ENCODE measurements around the gene APBA1.

APBA1 gene

DNA sequence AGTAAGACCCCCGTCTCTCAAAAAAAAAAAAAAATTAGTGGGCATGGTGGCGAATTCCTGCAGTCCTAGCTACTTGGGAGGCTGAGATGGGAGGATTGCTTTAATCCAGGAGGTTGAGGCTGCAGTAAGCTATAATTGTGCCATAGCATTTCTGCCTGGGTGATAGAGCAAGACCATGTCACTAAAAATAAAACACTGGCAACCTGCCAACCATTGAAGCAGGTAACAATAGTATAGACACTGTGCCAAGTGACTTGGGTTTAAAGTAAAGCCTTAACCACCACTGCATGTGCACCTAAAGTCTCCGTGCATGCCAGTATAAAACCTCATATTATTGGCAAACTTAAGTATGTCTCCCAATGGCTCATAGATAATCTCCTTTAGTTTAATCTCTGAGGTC lies 3.4 kb upstream of the APBA1 start:
- no peak overlapping the region for H3K4me3 ChIP-seq (ENCODE audit: control insufficient read depth, low read depth, low read length)
- TF ChIP-seq, protein P1, sequence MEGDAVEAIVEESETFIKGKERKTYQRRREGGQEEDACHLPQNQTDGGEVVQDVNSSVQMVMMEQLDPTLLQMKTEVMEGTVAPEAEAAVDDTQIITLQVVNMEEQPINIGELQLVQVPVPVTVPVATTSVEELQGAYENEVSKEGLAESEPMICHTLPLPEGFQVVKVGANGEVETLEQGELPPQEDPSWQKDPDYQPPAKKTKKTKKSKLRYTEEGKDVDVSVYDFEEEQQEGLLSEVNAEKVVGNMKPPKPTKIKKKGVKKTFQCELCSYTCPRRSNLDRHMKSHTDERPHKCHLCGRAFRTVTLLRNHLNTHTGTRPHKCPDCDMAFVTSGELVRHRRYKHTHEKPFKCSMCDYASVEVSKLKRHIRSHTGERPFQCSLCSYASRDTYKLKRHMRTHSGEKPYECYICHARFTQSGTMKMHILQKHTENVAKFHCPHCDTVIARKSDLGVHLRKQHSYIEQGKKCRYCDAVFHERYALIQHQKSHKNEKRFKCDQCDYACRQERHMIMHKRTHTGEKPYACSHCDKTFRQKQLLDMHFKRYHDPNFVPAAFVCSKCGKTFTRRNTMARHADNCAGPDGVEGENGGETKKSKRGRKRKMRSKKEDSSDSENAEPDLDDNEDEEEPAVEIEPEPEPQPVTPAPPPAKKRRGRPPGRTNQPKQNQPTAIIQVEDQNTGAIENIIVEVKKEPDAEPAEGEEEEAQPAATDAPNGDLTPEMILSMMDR (conservative IDR thresholded peaks at IDR 0.05; ENCODE audit: control insufficient read depth, insufficient read depth, low read depth, low read length) = no peak
- DNase-seq (ENCODE audit: low read depth) = no peak

DNA sequence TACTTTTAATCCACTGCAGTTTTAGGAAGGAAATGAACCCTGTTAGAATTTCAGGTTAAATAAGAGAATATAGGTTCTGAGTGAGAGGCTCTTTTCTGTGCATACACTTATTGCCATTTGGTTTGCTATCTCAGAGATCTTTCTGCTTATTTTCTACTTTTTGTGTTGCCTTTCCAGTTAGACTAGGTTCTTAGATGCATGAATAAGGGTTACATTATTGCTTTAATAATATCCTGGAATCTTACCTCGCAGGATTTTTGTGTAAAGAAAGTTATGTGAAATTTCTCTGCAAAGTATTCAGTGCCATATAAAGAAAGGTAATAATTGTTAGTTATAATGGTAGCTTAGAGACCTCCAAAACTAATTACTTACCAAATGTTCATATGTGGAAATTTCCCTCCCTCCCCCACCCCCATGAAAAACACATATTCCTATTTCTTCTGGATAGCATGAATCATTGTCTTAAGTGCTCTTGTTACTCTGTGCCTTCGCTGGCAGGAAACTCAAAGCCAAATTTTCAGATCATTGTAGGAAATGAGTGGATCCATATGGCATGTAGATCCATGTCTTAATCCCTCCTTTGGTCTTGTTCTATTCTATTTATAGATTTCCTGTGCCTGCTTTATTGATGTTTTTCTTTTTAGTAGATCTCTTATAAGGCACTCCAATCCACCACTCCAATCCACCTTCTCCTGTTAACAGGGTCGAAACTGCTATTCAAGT lies 2.7 kb upstream of the APBA1 start:
- TF ChIP-seq, protein P1 (conservative IDR thresholded peaks at IDR 0.05; ENCODE audit: control insufficient read depth, insufficient read depth, low read depth, low read length) = no peak
- H3K4me3 ChIP-seq (ENCODE audit: control insufficient read depth, low read depth, low read length) = no peak overlapping the region
- DNase-seq (ENCODE audit: low read depth) = peak; percentile 94

DNA sequence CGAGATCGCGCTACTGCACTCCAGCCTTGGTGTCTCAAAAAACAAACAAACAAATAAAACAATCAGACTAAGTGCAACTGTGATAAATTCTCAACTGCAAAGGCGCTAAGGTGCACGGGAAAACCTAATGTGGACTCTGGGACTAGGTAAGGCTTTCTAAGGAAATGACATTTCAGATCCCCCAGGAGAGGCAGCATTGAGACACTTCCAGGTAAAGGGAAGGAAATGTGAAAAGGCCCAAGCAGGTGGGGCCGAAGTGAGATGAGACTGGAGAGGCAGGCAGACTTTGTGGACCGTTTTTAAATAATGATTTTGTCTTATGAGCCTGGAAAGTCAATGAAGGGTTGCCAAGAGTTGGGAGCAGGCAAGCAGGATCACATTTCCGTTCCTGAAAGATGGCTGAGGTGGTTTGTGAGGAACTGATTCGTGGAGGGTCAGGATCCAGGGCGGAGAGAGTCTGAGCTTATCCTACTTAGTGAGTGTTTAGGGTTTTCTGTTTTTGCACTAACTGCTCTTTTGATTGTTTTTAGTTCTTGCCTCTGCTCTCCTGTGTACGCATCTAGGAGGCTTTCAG lies 2.0 kb upstream of the APBA1 start:
- TF ChIP-seq, protein P1 (conservative IDR thresholded peaks at IDR 0.05; ENCODE audit: control insufficient read depth, insufficient read depth, low read depth, low read length) = no peak
- no peak overlapping the region for H3K4me3 ChIP-seq (ENCODE audit: control insufficient read depth, low read depth, low read length)
- DNase-seq (ENCODE audit: low read depth) = peak; percentile 14

DNA sequence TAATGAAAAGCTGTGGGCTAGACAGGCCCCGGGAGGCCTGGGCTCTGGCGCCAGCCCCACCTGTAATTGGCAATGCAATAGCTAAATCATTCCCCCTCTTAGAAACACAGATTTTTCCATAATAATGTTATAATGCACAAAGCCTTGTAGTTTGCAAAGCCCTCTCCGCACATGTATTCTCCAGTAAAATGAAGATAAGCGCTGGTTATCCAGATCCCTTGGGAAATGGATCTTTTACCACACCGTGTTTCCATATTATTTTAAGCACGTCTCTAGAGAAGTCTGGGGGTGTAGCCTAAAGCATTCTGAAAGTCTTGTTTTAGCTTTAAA lies 1.1 kb upstream of the APBA1 start:
- peak overlapping the region; percentile 68 for H3K4me3 ChIP-seq (ENCODE audit: control insufficient read depth, low read depth, low read length)
- DNase-seq (ENCODE audit: low read depth) = no peak
- TF ChIP-seq, protein P1 (conservative IDR thresholded peaks at IDR 0.05; ENCODE audit: control insufficient read depth, insufficient read depth, low read depth, low read length) = no peak

DNA sequence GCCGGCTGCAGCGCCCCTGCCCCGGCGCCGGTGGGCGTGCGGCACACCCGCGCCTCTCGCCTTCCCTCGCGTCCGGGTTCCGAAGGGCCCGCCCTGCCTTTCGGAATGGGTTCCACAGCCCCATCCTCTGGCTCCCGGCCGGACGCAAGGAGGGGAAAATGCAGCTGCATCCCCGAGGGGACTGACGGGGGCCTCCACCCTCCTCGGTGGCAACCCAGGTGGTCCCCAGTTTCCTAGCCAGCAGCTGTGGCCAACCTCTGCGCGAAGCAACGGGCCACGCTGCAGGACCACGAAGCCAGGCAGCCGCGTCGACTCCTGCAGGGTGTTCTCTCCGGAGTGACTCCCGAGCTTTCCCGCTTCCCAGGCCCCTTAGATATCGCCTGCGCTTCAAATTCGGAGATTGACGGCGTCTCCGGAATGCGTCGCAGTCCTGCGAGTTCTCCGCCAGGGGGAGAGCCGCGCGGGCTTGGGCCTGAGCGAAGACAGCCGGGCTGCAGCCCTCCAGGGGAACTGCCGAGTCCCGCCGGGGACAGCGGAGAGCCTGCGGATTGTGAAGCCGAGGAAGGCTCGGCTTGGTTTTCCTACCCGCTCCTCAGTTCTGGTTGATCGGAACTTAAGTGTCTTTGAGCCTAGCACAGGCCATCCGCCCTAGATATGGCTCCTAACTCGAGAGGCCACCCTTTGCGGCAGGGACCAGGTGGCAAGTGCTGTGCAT lies 582 bp upstream of the APBA1 start:
- TF ChIP-seq, protein P1 (conservative IDR thresholded peaks at IDR 0.05; ENCODE audit: control insufficient read depth, insufficient read depth, low read depth, low read length) = peak; percentile 78
- peak overlapping the region; percentile 68 for H3K4me3 ChIP-seq (ENCODE audit: control insufficient read depth, low read depth, low read length)
- DNase-seq (ENCODE audit: low read depth) = peak; percentile 84

DNA sequence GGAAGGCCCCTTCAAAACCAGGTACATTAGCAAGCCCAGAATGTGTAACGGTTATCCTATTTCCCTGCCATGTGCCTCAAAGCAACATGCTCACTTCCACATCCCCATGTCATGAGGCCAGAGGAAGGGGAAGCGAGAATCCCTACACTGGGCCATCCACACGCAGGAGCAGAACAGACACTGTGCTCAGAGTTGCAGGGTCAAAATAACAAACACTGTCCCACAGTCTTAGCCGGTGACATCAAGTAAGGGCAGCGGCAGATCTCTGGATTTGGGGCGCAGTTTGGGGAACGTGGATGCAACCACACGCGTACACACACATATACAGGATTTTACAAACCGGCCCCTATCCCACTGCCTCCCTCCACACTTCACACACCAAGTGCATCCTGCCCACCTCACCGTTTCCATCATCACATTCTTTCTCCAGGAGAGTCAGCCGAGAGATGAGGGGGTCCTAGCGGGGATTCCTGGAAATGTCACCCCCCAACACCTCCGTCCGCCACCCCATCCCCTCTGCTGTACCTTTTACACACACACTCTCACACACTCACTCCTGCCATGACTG lies 776 bp downstream of the APBA1 start:
- TF ChIP-seq, protein P1 (conservative IDR thresholded peaks at IDR 0.05; ENCODE audit: control insufficient read depth, insufficient read depth, low read depth, low read length) = no peak
- DNase-seq (ENCODE audit: low read depth) = no peak
- peak overlapping the region; percentile 61 for H3K4me3 ChIP-seq (ENCODE audit: control insufficient read depth, low read depth, low read length)
